Panc1 (cell line): ENCODE measurements around the gene RAC2. TPM values are rescaled to one million over a fixed set of nuclear protein-coding genes. Genes with fewer than 3 reads are reported as not detected.

Experiments used
- ATAC-seq: fragments of 200-7000 bp; cut with Tn5 transposase; 2 replicates; pipeline ENCODE4 v1.9.1; 2020; ENCODE audit warnings: mild to moderate bottlenecking, moderate library complexity
- BruUV-seq: library from RNA; stranded (reverse); fragments of 400-500 nt; replicated peaks from 2 replicates; lab custom pipeline; 2021; lab: Mats Ljungman, UMichigan
- CTCF ChIA-PET: fragments of 300-600 bp; sonication (Branson Sonifier 250); formaldehyde crosslinking; loops from one replicate; lab custom pipeline; 2022; ENCODE audit warnings: antibody characterized with exemption; lab: Charles Lee
- POLR2A ChIA-PET: fragments of 300-600 bp; sonication (Branson Sonifier 250); formaldehyde crosslinking; loops from one replicate; lab custom pipeline; 2022; ENCODE audit warnings: antibody characterized with exemption; lab: Charles Lee
- DNase-seq: peaks from one replicate; pipeline ENCODE4 v3.0.0-alpha.2; 2010; ENCODE audit warnings: low read depth, low spot score
- H3K27ac ChIP-seq: 2 replicates; pipeline ENCODE4 v1.5.1; 2011; ENCODE audit warnings: mild to moderate bottlenecking, low read length, inconsistent platforms
- H3K27me3 ChIP-seq: fragments of 200-500 bp; sonication (Bioruptor generic); 2 replicates; pipeline ENCODE4 v1.6.0; 2014; ENCODE audit warnings: low read length, inconsistent platforms; ENCODE audit not compliant: control insufficient read depth, insufficient read depth
- H3K36me3 ChIP-seq: fragments of 200-500 bp; sonication (Bioruptor generic); 2 replicates; pipeline ENCODE4 v1.5.1; 2014; ENCODE audit warnings: inconsistent platforms, mild to moderate bottlenecking, low read length, moderate library complexity; ENCODE audit not compliant: control insufficient read depth, insufficient read depth
- H3K4me1 ChIP-seq: 2 replicates; pipeline ENCODE4 v1.5.1; 2011; ENCODE audit warnings: inconsistent platforms, mild to moderate bottlenecking, low read length, moderate library complexity; ENCODE audit not compliant: control insufficient read depth, insufficient read depth
- H3K4me3 ChIP-seq, 2 experiments: 2 replicates each; pipeline ENCODE4 v1.5.1; 2011 to 2012; ENCODE audit warnings: low read depth in 2 of 2, low read length in 2 of 2, mild to moderate bottlenecking in 2 of 2, inconsistent platforms in 1 of 2, moderate library complexity in 1 of 2
- H3K9me3 ChIP-seq: fragments of 200-500 bp; sonication (Bioruptor generic); 2 replicates; pipeline ENCODE4 v1.5.1; 2014; ENCODE audit warnings: low read depth, mild to moderate bottlenecking, inconsistent platforms, low read length, moderate library complexity; ENCODE audit not compliant: control insufficient read depth, insufficient read depth
- POLR2AphosphoS5 ChIP-seq: IDR thresholded peaks from 2 replicates; pipeline ENCODE4 v1.6.1; 2012; ENCODE audit warnings: mild to moderate bottlenecking, low read depth, low read length, moderate library complexity
- SIN3A ChIP-seq: IDR thresholded peaks from 2 replicates; pipeline ENCODE4 v1.6.1; 2012; ENCODE audit warnings: low read depth, mild to moderate bottlenecking, low read length, moderate library complexity, borderline replicate concordance; ENCODE audit not compliant: insufficient read depth
- TCF7L2 ChIP-seq: IDR thresholded peaks from 2 replicates; pipeline ENCODE4 v1.6.1; 2011; ENCODE audit warnings: mild to moderate bottlenecking, low read depth, low read length, inconsistent platforms
- in situ Hi-C: cut with HindIII; loops from 2 replicates; pipeline ENCODE4 v1.10.0; 2016; ENCODE audit warnings: low sequenced_read_pairs, low pct_unique_long_range_greater_than_20kb
- intact Hi-C: fragments of 100-400 bp; cut with micrococcal nuclease; formaldehyde crosslinking; loops from one replicate; pipeline ENCODE4 v1.10.0; 2022; ENCODE audit not compliant: unreplicated experiment
- total RNA-seq: library from RNA; stranded (reverse); gene quantifications from one replicate; pipeline ENCODE4 v1.2.1, GENCODE V29; 2021; ENCODE audit not compliant: unreplicated experiment
- TF ChIP-seq, protein P1 (sequence below): fragments of 450-650 bp; IDR thresholded peaks from 2 replicates; pipeline ENCODE4 v1.5.1; 2017; ENCODE audit warnings: mild to moderate bottlenecking
- TF ChIP-seq, protein P2 (sequence below), 2 experiments: IDR thresholded peaks; 2 replicates each; pipeline ENCODE4 v1.6.1; 2011 to 2012; ENCODE audit warnings: low read depth in 2 of 2, control low read depth in 1 of 2, low read length in 1 of 2, mild to moderate bottlenecking in 1 of 2, moderate library complexity in 1 of 2; ENCODE audit not compliant: insufficient read depth in 1 of 2

Gene RAC2
- total RNA-seq, 1 experiment from 2014 or later, result 1.5 TPM

DNA sequence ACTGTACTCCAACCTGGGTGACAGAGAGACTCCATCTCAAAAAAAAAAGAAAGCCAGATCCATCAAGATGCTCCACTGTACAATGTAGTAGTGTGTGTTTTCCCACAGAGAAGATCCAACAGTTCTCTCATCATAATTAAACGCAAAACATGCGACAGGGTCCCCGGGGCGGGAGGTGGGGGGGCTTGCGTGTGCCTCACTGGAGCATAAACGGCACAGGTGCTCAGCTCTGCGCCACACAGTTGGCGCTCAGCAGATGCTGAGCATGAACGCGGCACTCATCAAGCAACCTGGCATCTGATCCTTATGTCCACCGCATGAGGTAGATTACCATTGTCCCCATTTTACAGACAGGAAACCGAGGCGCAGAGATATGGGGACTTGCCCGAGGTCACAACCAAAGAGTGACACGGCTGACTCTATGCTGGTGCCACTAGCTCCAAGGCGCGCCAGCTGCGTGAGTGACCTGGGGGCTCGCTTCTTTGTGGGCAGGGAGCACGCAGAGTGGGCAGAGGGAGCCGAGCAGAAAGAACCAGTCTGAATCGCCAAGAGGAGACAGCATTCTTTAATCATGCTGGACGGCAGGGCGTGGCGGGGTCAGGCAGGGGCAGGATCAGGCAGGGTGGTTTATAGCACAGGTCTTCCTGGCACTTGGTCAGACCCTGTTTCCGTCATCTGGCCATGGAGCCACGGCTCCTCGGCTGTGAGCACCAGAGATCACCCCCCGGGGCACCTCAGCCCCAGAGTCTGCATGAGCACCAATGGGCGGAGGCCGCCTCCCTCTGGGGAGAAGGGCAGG, 64.2 kb downstream of the RAC2 start:
- no TSS peak for BruUV-seq
- intact Hi-C loops, result no loop called here
- no peak overlapping the region for H3K27ac ChIP-seq
- no peak overlapping the region for H3K4me3 ChIP-seq
- peaks cover 19% of the 10 kb centered on the region for H3K4me1 ChIP-seq
- ChIA-PET CTCF (no interaction called here), POLR2A (no interaction called here)
- TF ChIP-seq POLR2AphosphoS5, result no peak
- TF ChIP-seq, protein P1, sequence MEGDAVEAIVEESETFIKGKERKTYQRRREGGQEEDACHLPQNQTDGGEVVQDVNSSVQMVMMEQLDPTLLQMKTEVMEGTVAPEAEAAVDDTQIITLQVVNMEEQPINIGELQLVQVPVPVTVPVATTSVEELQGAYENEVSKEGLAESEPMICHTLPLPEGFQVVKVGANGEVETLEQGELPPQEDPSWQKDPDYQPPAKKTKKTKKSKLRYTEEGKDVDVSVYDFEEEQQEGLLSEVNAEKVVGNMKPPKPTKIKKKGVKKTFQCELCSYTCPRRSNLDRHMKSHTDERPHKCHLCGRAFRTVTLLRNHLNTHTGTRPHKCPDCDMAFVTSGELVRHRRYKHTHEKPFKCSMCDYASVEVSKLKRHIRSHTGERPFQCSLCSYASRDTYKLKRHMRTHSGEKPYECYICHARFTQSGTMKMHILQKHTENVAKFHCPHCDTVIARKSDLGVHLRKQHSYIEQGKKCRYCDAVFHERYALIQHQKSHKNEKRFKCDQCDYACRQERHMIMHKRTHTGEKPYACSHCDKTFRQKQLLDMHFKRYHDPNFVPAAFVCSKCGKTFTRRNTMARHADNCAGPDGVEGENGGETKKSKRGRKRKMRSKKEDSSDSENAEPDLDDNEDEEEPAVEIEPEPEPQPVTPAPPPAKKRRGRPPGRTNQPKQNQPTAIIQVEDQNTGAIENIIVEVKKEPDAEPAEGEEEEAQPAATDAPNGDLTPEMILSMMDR, result no peak
- no peak for TF ChIP-seq SIN3A
- TF ChIP-seq TCF7L2, result no peak
- TF ChIP-seq, protein P2, sequence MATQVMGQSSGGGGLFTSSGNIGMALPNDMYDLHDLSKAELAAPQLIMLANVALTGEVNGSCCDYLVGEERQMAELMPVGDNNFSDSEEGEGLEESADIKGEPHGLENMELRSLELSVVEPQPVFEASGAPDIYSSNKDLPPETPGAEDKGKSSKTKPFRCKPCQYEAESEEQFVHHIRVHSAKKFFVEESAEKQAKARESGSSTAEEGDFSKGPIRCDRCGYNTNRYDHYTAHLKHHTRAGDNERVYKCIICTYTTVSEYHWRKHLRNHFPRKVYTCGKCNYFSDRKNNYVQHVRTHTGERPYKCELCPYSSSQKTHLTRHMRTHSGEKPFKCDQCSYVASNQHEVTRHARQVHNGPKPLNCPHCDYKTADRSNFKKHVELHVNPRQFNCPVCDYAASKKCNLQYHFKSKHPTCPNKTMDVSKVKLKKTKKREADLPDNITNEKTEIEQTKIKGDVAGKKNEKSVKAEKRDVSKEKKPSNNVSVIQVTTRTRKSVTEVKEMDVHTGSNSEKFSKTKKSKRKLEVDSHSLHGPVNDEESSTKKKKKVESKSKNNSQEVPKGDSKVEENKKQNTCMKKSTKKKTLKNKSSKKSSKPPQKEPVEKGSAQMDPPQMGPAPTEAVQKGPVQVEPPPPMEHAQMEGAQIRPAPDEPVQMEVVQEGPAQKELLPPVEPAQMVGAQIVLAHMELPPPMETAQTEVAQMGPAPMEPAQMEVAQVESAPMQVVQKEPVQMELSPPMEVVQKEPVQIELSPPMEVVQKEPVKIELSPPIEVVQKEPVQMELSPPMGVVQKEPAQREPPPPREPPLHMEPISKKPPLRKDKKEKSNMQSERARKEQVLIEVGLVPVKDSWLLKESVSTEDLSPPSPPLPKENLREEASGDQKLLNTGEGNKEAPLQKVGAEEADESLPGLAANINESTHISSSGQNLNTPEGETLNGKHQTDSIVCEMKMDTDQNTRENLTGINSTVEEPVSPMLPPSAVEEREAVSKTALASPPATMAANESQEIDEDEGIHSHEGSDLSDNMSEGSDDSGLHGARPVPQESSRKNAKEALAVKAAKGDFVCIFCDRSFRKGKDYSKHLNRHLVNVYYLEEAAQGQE (IDR thresholded peaks at IDR 0.05; ENCODE audit: insufficient read depth in 1 of 2, low read depth in 2 of 2, low read length in 1 of 2), result no peak
- in situ Hi-C loops, result no loop called here
- no peaks in the 10 kb centered on the region for H3K36me3 ChIP-seq
- no peaks in the 10 kb centered on the region for H3K27me3 ChIP-seq
- no peak for ATAC-seq
- no peak for DNase-seq
- H3K9me3 ChIP-seq, result no peaks in the 10 kb centered on the region

DNA sequence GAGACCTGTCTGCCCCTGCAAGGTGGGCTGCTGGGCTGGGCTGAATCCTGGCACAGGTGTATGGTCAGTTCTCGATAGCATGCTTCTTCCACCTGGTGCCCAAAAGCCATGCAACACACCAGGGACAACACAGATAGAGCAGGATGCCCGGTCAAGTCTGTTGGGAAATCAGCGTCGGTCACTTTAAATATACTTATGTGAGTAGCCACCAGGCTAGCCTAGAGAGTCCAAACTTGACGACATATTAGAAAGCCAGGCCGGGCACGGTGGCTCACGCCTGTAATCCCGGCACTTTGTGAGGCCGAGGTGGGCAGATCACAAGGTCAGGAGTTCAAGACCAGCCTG, 65.0 kb downstream of the RAC2 start:
- CTCF ChIA-PET, result interaction anchor here (0.6 kb wide), 1 partner anchor 52 kb away, joined by 3 read pairs; no protein-coding TSS in a partner anchor
- no peak for TF ChIP-seq POLR2AphosphoS5
- TF ChIP-seq, protein P1, result no peak
- TF ChIP-seq SIN3A, result no peak
- TF ChIP-seq, protein P2 (IDR thresholded peaks at IDR 0.05; ENCODE audit: insufficient read depth in 1 of 2, low read depth in 2 of 2, low read length in 1 of 2), result no peak
- TF ChIP-seq TCF7L2, result no peak
- BruUV-seq, result no TSS peak
- POLR2A ChIA-PET, result no interaction called here
- no peaks in the 10 kb centered on the region for H3K9me3 ChIP-seq
- peak overlapping the region; percentile 51; the same call in 1 of the 2 replicates for H3K27ac ChIP-seq
- peaks cover 19% of the 10 kb centered on the region for H3K4me1 ChIP-seq
- H3K4me3 ChIP-seq, result no peak overlapping the region
- DNase-seq (no peak), ATAC-seq (no peak)
- in situ Hi-C loops, result no loop called here
- H3K36me3 ChIP-seq, result no peaks in the 10 kb centered on the region
- intact Hi-C loops, result no loop called here
- H3K27me3 ChIP-seq, result no peaks in the 10 kb centered on the region
